ENCODE results near the gene RPL13A. TPM values are rescaled to one million over a fixed set of nuclear protein-coding genes. Genes with fewer than 3 reads are reported as not detected.

RPL13A gene
- total and polyA plus RNA-seq, 2 of the 13 experiments (the other 11 are each of a cell fraction or from before 2014, with no cell fraction given): 2,601 to 3,407 TPM

DNA sequence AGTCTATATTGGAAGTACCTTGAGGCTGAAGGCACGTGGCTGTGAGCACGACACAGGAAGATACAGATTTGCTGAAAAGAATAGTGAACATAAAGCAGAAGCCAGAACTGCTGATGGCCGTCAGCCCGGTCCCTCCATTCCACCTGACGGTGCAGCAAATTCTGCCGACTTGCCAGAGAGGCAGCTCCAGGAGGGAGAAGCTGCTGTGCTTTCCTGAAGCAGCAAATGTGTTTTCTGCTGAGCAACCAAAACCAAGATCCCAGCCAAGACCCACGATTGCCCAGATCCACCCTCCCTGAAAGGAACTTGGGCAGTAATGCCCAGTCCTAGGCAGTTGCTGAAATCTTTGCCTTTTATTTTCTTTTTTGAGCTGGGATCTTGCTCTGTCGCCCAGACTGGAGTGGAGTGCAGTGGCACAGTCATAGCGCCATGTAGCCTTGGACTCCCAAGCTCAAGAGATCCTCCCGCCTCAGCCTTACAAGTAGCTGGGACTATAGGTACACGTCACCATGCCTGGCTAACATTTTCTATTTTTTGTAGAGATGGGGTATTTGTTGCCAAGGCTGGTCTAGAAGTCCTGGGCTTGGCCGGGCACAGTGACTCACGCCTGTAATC, 33.4 kb downstream of the RPL13A start (continued):
- TF ChIP-seq ZXDC (CRISPR knock-in tag; IDR thresholded peaks at IDR 0.05): no peak
- TF ChIP-seq LCORL (IDR thresholded peaks at IDR 0.05): no peak
- no peak for TF ChIP-seq LCORL (CRISPR knock-in tag; IDR thresholded peaks at IDR 0.05)
- TF ChIP-seq ZNF496 (CRISPR knock-in tag; IDR thresholded peaks at IDR 0.05; ENCODE audit: insufficient replicate concordance): no peak
- TF ChIP-seq ZZZ3 (CRISPR knock-in tag; IDR thresholded peaks at IDR 0.05; ENCODE audit: borderline replicate concordance): no peak
- TF ChIP-seq E2F2 (CRISPR knock-in tag; IDR thresholded peaks at IDR 0.05; ENCODE audit: borderline replicate concordance): no peak
- peak in 1 of 2 experiments; percentile 14; a peak in 2 of 4 replicates for TF ChIP-seq MAFK (conservative IDR thresholded peaks at IDR 0.05 in 1 of 2, IDR thresholded peaks at IDR 0.05 in 1 of 2; ENCODE audit: low read length in 2 of 2)
- no peak for TF ChIP-seq CHD2 (IDR thresholded peaks at IDR 0.05; ENCODE audit: low read depth, low read length)
- TF ChIP-seq ZNF121 (CRISPR knock-in tag; IDR thresholded peaks at IDR 0.05): peak; percentile 55; the same call in 1 of the 2 replicates
- no peak for TF ChIP-seq ZNF761 (CRISPR knock-in tag; conservative IDR thresholded peaks at IDR 0.05)
- TF ChIP-seq ZNF577 (CRISPR knock-in tag; IDR thresholded peaks at IDR 0.05; ENCODE audit: borderline replicate concordance, low read depth): no peak
- TF ChIP-seq, protein P1, sequence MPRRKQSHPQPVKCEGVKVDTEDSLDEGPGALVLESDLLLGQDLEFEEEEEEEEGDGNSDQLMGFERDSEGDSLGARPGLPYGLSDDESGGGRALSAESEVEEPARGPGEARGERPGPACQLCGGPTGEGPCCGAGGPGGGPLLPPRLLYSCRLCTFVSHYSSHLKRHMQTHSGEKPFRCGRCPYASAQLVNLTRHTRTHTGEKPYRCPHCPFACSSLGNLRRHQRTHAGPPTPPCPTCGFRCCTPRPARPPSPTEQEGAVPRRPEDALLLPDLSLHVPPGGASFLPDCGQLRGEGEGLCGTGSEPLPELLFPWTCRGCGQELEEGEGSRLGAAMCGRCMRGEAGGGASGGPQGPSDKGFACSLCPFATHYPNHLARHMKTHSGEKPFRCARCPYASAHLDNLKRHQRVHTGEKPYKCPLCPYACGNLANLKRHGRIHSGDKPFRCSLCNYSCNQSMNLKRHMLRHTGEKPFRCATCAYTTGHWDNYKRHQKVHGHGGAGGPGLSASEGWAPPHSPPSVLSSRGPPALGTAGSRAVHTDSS (CRISPR knock-in tag; conservative IDR thresholded peaks at IDR 0.05): no peak
- TF ChIP-seq ARNTL (CRISPR knock-in tag; IDR thresholded peaks at IDR 0.05): no peak
- no peak for TF ChIP-seq SP1 (IDR thresholded peaks at IDR 0.05)
- TF ChIP-seq SP1 (CRISPR knock-in tag; IDR thresholded peaks at IDR 0.05): no peak
- 0 out of 2 replicates have a peak, but pooled peaks have one; percentile 15 for TF ChIP-seq MAFF (IDR thresholded peaks at IDR 0.05; ENCODE audit: low read depth, low read length)
- peak; percentile 79; the same call in 1 of the 2 replicates for TF ChIP-seq ZBTB33 (CRISPR knock-in tag; IDR thresholded peaks at IDR 0.05)
- TF ChIP-seq CERS6 (CRISPR knock-in tag; IDR thresholded peaks at IDR 0.05): no peak
- no peak for TF ChIP-seq ZBTB37 (CRISPR knock-in tag; IDR thresholded peaks at IDR 0.05)

Measured in HepG2 (cell line).